IPS-20b (cell line): ENCODE results near the gene A1BG.
A peak's percentile ranks its signal among the peaks of the same experiment; 100 is the strongest.
"Not testable (repeated sequence)": the region's sequence is repeated elsewhere in the genome, so short reads cannot be mapped to it uniquely, and the experiment has no call there.

ENCODE experiments used
- H3K27ac ChIP-seq: one replicate; pipeline ENCODE4 v1.5.1; 2013; ENCODE audit warnings: low read length
- H3K27me3 ChIP-seq: 2 replicates; pipeline ENCODE4 v1.6.1; 2013; ENCODE audit warnings: mild to moderate bottlenecking, low read length, inconsistent platforms; ENCODE audit not compliant: insufficient read depth
- H3K36me3 ChIP-seq: 2 replicates; pipeline ENCODE4 v1.6.1; 2013; ENCODE audit warnings: low read depth, mild to moderate bottlenecking, inconsistent platforms, low read length, moderate library complexity; ENCODE audit not compliant: insufficient read depth
- H3K4me1 ChIP-seq: 2 replicates; pipeline ENCODE4 v1.6.1; 2013; ENCODE audit warnings: mild to moderate bottlenecking, control low read depth, inconsistent platforms, low read length, moderate library complexity; ENCODE audit not compliant: insufficient read depth
- H3K4me3 ChIP-seq: 2 replicates; pipeline ENCODE4 v1.5.1; 2013; ENCODE audit warnings: mild to moderate bottlenecking, low read length, inconsistent platforms
- H3K9ac ChIP-seq: 2 replicates; pipeline ENCODE4 v1.6.1; 2013; ENCODE audit warnings: low read depth, mild to moderate bottlenecking, inconsistent platforms, low read length, moderate library complexity
- H3K9me3 ChIP-seq: 2 replicates; pipeline ENCODE4 v1.6.1; 2013; ENCODE audit warnings: mild to moderate bottlenecking, low read depth, low read length, inconsistent platforms; ENCODE audit not compliant: insufficient read depth

A1BG gene

GRCh38 chr19:58351990-58352755 lies 1.1 kb downstream of the A1BG start:
- H3K27me3 ChIP-seq: peaks cover 8% of the 10 kb centered on the region; the same call in 1 of the 2 replicates
- no peaks in the 10 kb centered on the region for H3K36me3 ChIP-seq
- H3K27ac ChIP-seq: no peak overlapping the region
- H3K4me1 ChIP-seq: no peaks in the 10 kb centered on the region
- no peak overlapping the region for H3K9ac ChIP-seq
- no peaks in the 10 kb centered on the region for H3K9me3 ChIP-seq
- no peak overlapping the region for H3K4me3 ChIP-seq

- H3K4me1 ChIP-seq: no peaks in the 10 kb centered on the region
- H3K4me3 ChIP-seq: no peak overlapping the region
- no peak overlapping the region for H3K27ac ChIP-seq
- no peaks in the 10 kb centered on the region for H3K36me3 ChIP-seq
- H3K27me3 ChIP-seq: peaks cover 15% of the 10 kb centered on the region
- no peak overlapping the region for H3K9ac ChIP-seq
- H3K9me3 ChIP-seq: no peaks in the 10 kb centered on the region
These were observed 1.8 kb downstream of the A1BG start for GRCh38 chr19:58351558-58351878.

DNA sequence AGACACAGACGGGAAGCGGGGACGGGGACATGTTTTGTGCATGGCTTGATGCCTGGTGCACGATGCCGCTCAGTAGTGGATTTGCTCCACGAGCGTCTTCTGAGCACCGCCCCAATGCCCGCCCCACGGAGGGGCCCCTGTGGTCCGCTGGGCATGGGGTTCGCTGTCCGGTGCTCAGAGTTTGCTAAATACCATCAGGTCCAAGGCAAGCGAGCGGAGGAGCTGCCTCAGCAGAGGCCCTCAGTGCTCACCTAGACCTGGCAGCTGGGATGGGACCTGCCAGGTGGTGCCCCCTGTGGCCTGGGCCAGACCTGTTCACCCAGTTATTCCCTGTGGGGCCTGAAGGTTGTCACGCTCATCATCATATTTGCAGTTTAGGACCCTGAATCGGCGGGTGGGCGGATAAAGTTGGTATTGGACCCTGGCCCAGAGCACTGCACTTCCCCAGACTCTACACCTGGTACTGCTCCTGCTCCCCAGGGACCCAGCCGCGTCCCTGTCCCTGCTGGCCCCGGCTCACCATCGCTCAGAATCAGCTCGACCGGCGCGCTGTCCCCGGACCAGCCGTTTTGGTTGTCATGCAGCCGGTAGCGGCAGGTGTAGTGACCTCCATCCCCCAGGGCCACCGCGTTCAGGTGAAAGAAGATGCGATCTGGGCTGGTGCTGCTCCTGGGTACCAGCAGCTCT lies 2.3 kb downstream of the A1BG start:
- H3K36me3 ChIP-seq: no peaks in the 10 kb centered on the region
- peaks cover 20% of the 10 kb centered on the region for H3K27me3 ChIP-seq
- H3K9ac ChIP-seq: no peak overlapping the region
- no peak overlapping the region for H3K4me3 ChIP-seq
- H3K9me3 ChIP-seq: no peaks in the 10 kb centered on the region
- no peak overlapping the region for H3K27ac ChIP-seq
- no peaks in the 10 kb centered on the region for H3K4me1 ChIP-seq

DNA sequence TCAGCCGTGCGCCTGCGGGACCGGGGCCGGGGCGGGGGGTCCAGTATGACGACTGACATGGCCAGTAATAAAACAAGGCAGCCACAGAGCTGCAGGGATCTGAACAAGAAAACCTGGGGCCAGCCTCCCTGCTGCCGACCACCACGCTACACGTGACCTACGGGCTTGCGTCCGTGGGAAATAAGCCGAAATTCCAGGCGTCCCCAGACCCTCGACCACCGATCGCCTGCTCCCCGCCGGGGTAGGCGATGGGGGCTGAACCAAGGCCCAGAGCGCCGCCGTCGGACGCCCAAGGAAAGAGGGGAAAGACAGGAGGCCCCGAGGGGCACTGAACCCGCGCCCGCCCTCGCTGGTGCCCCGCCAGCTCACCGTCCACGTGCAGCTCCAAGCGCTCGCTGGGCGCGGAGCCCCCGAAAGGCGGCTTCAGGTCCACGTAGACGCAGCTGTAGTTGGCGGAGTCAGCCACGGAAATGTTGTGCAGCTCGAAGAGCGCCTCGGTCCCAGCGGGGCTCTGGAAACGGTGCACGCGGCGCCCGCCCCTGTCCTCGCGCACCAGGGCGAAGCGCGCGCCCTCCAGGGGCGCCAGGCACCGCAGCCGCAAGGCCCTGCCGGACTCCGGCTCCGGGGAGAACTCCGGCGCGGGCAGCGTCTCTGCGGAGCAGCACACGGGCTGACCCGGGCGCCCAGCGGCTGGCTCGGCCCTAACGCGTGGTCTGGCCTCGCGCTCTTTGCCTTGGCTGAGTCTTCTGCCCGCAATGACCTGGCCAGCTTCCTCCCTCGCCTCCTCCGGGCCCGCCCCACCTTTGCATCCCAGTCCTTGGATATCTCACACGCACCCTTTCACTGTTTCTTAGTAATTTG lies 3.1 kb downstream of the A1BG start:
- Histone ChIP-seq H3K36me3 (no peaks in the 10 kb centered on the region), H3K27me3 (peaks cover 25% of the 10 kb centered on the region), H3K9me3 (no peaks in the 10 kb centered on the region), H3K27ac (no peak overlapping the region), H3K9ac (no peak overlapping the region), H3K4me1 (no peaks in the 10 kb centered on the region), H3K4me3 (no peak overlapping the region)

GRCh38 chr19:58349590-58349989 lies 3.7 kb downstream of the A1BG start:
- Histone ChIP-seq H3K36me3 (no peaks in the 10 kb centered on the region), H3K27ac (no peak overlapping the region)

GRCh38 chr19:58348080-58348479 lies 5.2 kb downstream of the A1BG start:
- peaks cover 25% of the 10 kb centered on the region for H3K27me3 ChIP-seq
- H3K27ac ChIP-seq, H3K4me1 ChIP-seq, H3K9me3 ChIP-seq, H3K36me3 ChIP-seq: not testable (repeated sequence)
- peak overlapping the region; percentile 95 for H3K4me3 ChIP-seq
- H3K9ac ChIP-seq: peak overlapping the region; percentile 77; the same call in 1 of the 2 replicates

More at GRCh38 chr19:58349590-58349989, 3.7 kb downstream of the A1BG start:
- H3K4me1 ChIP-seq: no peaks in the 10 kb centered on the region
- no peak overlapping the region for H3K4me3 ChIP-seq
- H3K9me3 ChIP-seq: no peaks in the 10 kb centered on the region
- peaks cover 25% of the 10 kb centered on the region for H3K27me3 ChIP-seq
- no peak overlapping the region for H3K9ac ChIP-seq

- no peaks in the 10 kb centered on the region for H3K9me3 ChIP-seq
- H3K4me3 ChIP-seq: peak overlapping the region; percentile 95
- peaks cover 25% of the 10 kb centered on the region for H3K27me3 ChIP-seq
- H3K4me1 ChIP-seq: no peaks in the 10 kb centered on the region
- no peak overlapping the region for H3K27ac ChIP-seq
- no peaks in the 10 kb centered on the region for H3K36me3 ChIP-seq
- peak overlapping the region; percentile 77 for H3K9ac ChIP-seq
These were observed 6.0 kb downstream of the A1BG start for GRCh38 chr19:58346961-58347929.

GRCh38 chr19:58345558-58345957 lies 7.7 kb downstream of the A1BG start:
- H3K9ac ChIP-seq: no peak overlapping the region
- peaks cover 25% of the 10 kb centered on the region for H3K27me3 ChIP-seq
- H3K27ac ChIP-seq: no peak overlapping the region
- H3K36me3 ChIP-seq: no peaks in the 10 kb centered on the region
- no peaks in the 10 kb centered on the region for H3K9me3 ChIP-seq
- H3K4me1 ChIP-seq: no peaks in the 10 kb centered on the region
- no peak overlapping the region for H3K4me3 ChIP-seq

GRCh38 chr19:58338825-58339558 lies 14.3 kb downstream of the A1BG start:
- Histone ChIP-seq H3K9me3 (peaks cover 6% of the 10 kb centered on the region; the same call in 1 of the 2 replicates), H3K27me3 (no peaks in the 10 kb centered on the region), H3K36me3 (peaks cover 21% of the 10 kb centered on the region; the same call in 1 of the 2 replicates), H3K4me1 (no peaks in the 10 kb centered on the region), H3K27ac (no peak overlapping the region), H3K4me3 (no peak overlapping the region), H3K9ac (no peak overlapping the region)

GRCh38 chr19:58338336-58338735 lies 15.0 kb downstream of the A1BG start:
- H3K36me3 ChIP-seq: peaks cover 21% of the 10 kb centered on the region; the same call in 1 of the 2 replicates
- no peak overlapping the region for H3K9ac ChIP-seq
- H3K9me3 ChIP-seq: peaks cover 6% of the 10 kb centered on the region; the same call in 1 of the 2 replicates
- no peak overlapping the region for H3K27ac ChIP-seq
- H3K27me3 ChIP-seq: no peaks in the 10 kb centered on the region
- no peak overlapping the region for H3K4me3 ChIP-seq
- no peaks in the 10 kb centered on the region for H3K4me1 ChIP-seq
